Esophagus muscularis mucosa (tissue), 4 donors: ENCODE results near the gene TM7SF2. TPM values are rescaled to one million over a fixed set of nuclear protein-coding genes. Genes with fewer than 3 reads are reported as not detected.
A peak's percentile ranks its signal among the peaks of the same experiment; 100 is the strongest.
"Not testable (repeated sequence)": the region's sequence is repeated elsewhere in the genome, so short reads cannot be mapped to it uniquely, and the experiment has no call there.

Experiments
- DNase-seq: peaks from one replicate; pipeline ENCODE4 v3.0.0-alpha.2; 2017; ENCODE audit errors: extremely low spot score
- H3K27ac ChIP-seq, 4 donors: fragments of 200-600 bp; sonication (generic); replicated peaks in 1 of 4; 1 replicate in 3 of 4; 2 replicates in 1 of 4; pipeline ENCODE4 v1.5.1; 2016 to 2019; ENCODE audit warnings: mild to moderate bottlenecking in 1 of 4
- H3K27me3 ChIP-seq, 4 donors: fragments of 200-600 bp; sonication (generic); one replicate each; pipeline versions ENCODE4 v1.5.1 to v1.6.0; 2016 to 2019
- H3K36me3 ChIP-seq, 4 donors: fragments of 200-600 bp; sonication (generic); one replicate each; pipeline ENCODE4 v1.5.1; 2016 to 2019
- H3K4me1 ChIP-seq, 4 donors: fragments of 200-600 bp; sonication (generic); one replicate each; pipeline ENCODE4 v1.5.1; 2016 to 2019
- H3K4me3 ChIP-seq, 4 donors: fragments of 200-600 bp; sonication (generic); 1 replicate in 2 of 4; 2 replicates in 2 of 4; pipeline ENCODE4 v1.5.1; 2016 to 2019; ENCODE audit warnings: mild to moderate bottlenecking in 4 of 4, moderate library complexity in 1 of 4
- H3K9me3 ChIP-seq, 4 donors: fragments of 200-600 bp; sonication (generic); 1 replicate in 3 of 4; 2 replicates in 1 of 4; pipeline ENCODE4 v1.5.1; 2016 to 2019
- EP300 ChIP-seq: sonication (generic); formaldehyde crosslinking; IDR thresholded peaks from one replicate; pipeline ENCODE4 v1.6.1; 2017; ENCODE audit warnings: antibody characterized with exemption
- POLR2A ChIP-seq: fragments of 450-650 bp; IDR thresholded peaks from one replicate; pipeline ENCODE4 v1.6.1; 2017; ENCODE audit warnings: antibody characterized with exemption, moderate library complexity, mild to moderate bottlenecking, low read depth
- POLR2AphosphoS5 ChIP-seq, 2 donors: sonication (generic); formaldehyde crosslinking; IDR thresholded peaks; one replicate each; pipeline ENCODE4 v1.6.1; 2017; ENCODE audit warnings: antibody characterized with exemption in 2 of 2
- WGBS: methylation state at CpG from one replicate; pipeline ENCODE4 v1.1.5; 2018; 5-methylcytosine and 5-hydroxymethylcytosine counted together
- intact Hi-C: fragments of 100-400 bp; cut with DNase I; formaldehyde crosslinking; loops from one replicate; pipeline ENCODE4 v1.15.1; 2023
- total RNA-seq, 4 donors: library from RNA; depleted of rRNA; stranded (reverse); fragments of >200 nt; gene quantifications; one replicate each; pipeline versions ENCODE4 v1.1.0 to v1.2.1, GENCODE V29; 2016
- TF ChIP-seq, protein P1 (sequence below), 3 experiments: fragments of 200-600 bp in 2 of 3; fragments of 450-650 bp in 1 of 3; sonication (generic) in 2 of 3; IDR thresholded peaks; one replicate each; pipeline ENCODE4 v1.5.1; 2017 to 2019; ENCODE audit warnings: antibody characterized with exemption in 3 of 3, mild to moderate bottlenecking in 2 of 3, moderate library complexity in 1 of 3

TM7SF2 gene
- total RNA-seq, 4 donors from 2014 or later, result 8.8 to 17.2 (median 12.1) TPM

DNA sequence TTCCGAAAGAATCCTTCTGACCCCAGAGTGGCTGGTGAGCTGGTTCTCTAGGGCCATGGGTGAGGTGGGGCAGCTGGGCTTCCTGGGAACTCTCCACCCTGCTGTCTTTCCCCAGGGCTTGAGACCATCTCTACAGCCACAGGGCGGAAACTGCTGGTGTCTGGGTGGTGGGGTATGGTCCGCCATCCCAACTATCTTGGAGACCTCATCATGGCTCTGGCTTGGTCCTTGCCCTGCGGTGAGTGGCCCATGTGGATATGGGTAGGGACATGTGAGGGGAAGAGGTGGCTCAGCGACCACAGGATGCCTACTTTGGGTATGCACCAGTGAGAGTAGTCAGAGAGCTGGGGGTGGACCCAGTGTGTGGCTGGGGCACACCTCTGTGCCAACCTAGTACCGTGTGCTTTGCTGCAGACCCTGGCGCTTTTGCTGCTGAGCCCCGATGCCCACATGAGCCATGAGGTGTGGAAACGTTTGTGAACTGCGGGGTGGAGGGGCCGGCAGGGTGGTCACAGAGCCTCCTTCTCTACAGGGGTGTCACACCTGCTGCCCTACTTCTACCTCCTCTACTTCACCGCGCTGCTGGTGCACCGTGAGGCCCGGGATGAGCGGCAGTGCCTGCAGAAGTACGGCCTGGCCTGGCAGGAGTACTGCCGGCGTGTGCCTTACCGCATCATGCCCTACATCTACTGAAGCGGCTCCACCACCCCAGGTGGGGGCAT is 3.9 kb downstream of the TM7SF2 start:
- DNase-seq, result no peak
- Histone ChIP-seq H3K27me3 (no peaks in the 10 kb centered on the region), H3K4me1 (peaks cover 54 to 70% (median 61%) of the 10 kb centered on the region in 4 donors), H3K4me3 (no peak overlapping the region), H3K9me3 (no peaks in the 10 kb centered on the region), H3K27ac (no peak overlapping the region), H3K36me3 (peaks cover 2 to 49% (median 37%) of the 10 kb centered on the region in 4 donors)
- intact Hi-C loops, result loop anchor here (5.0 kb wide), 1 partner anchor 193 kb away; the partner anchor contains the start of gene PPP2R5B
- WGBS, result 98% methylated on average over 11 of the region's 21 CpGs
- no peak for TF ChIP-seq POLR2AphosphoS5 (IDR thresholded peaks at IDR 0.05)
- no peak for TF ChIP-seq POLR2A
- no peak for TF ChIP-seq EP300
- TF ChIP-seq, protein P1, sequence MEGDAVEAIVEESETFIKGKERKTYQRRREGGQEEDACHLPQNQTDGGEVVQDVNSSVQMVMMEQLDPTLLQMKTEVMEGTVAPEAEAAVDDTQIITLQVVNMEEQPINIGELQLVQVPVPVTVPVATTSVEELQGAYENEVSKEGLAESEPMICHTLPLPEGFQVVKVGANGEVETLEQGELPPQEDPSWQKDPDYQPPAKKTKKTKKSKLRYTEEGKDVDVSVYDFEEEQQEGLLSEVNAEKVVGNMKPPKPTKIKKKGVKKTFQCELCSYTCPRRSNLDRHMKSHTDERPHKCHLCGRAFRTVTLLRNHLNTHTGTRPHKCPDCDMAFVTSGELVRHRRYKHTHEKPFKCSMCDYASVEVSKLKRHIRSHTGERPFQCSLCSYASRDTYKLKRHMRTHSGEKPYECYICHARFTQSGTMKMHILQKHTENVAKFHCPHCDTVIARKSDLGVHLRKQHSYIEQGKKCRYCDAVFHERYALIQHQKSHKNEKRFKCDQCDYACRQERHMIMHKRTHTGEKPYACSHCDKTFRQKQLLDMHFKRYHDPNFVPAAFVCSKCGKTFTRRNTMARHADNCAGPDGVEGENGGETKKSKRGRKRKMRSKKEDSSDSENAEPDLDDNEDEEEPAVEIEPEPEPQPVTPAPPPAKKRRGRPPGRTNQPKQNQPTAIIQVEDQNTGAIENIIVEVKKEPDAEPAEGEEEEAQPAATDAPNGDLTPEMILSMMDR (IDR thresholded peaks at IDR 0.05), result no peak

DNA sequence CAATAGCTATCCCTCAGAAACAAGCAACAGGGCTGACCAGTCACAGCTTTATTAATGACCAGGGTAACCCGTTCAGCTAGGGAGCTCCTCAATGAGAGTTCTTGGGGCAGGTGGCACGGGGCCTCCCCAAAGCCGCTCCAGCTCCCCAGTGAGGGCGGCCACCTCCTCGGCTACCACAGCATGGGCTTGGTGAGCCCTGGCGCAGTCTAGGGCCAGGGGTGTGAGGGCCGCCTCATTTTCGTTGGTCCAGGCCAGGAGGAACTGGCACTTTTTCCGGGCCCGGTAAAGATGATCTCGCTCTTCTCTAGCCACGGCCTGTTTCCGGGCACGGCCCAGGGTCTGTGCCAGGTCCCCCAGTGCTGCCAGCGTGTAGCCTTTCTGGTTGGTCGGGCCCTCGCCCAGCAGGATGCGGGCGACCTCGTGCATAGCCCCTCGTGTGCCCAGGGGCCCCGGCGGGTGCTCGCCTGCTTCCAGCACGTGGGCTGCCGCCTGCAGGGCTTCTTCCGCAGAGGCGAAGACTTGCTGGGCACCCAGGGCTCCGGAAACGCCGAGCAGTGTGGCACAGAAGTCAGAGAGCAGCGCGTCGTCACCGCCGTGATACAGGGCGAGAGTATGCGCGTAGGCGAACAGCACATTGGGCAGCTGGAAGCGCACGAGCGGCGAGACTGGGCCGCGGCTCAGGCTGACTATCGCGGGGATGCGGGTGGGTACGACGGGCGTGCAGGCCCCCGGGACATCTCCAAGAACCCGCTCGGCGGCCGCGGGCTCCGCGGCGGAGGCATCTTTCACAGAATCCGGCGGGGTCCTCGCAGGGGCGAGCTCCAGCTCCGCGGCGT is 4.9 kb downstream of the TM7SF2 start:
- no peaks in the 10 kb centered on the region for H3K27me3 ChIP-seq
- H3K4me3 ChIP-seq, result peak overlapping the region; percentile 63 to 85 (median 69)
- no peak for DNase-seq
- H3K36me3 ChIP-seq, result peaks cover 5 to 56% (median 42%) of the 10 kb centered on the region in 4 donors
- 5% methylated on average over 16 of the region's 68 CpGs for WGBS
- no peaks in the 10 kb centered on the region for H3K9me3 ChIP-seq
- intact Hi-C loops, result loop anchor here (5.0 kb wide), 1 partner anchor 194 kb away; the partner anchor contains the start of gene PPP2R5B
- H3K27ac ChIP-seq, result peak overlapping the region; percentile 81 to 95 (median 87)
- TF ChIP-seq, protein P1 (IDR thresholded peaks at IDR 0.05), result no peak
- TF ChIP-seq EP300 (no peak), POLR2A (no peak)
- H3K4me1 ChIP-seq, result peaks cover 54 to 70% (median 60%) of the 10 kb centered on the region in 4 donors

GRCh38 chr11:65117206-65118096 is 5.8 kb downstream of the TM7SF2 start, which contains the start of gene ZNHIT2:
TSS of gene ZNHIT2 (minus strand) at chr11:65117701. CDS start at chr11:65117653, 48 bp downstream.
- peaks cover 5 to 56% (median 42%) of the 10 kb centered on the region in 4 donors for H3K36me3 ChIP-seq
- intact Hi-C loops, result loop anchor here (5.0 kb wide), 1 partner anchor 195 kb away; the partner anchor contains the start of gene PPP2R5B
- no peak for TF ChIP-seq EP300
- TF ChIP-seq, protein P1 (IDR thresholded peaks at IDR 0.05), result peak; percentile 93 to 99 (median 96)
- TF ChIP-seq POLR2AphosphoS5 (IDR thresholded peaks at IDR 0.05), result peak; percentile 87 to 88
- DNase-seq, result peak; percentile 100
- H3K27ac ChIP-seq, result peak within 1 kb of the TSS; percentile 81 to 95 (median 87)
- H3K4me1 ChIP-seq, result peaks cover 48 to 64% (median 52%) of the 10 kb centered on the region in 4 donors
- H3K27me3 ChIP-seq, result no peaks in the 10 kb centered on the region
- 10% methylated on average over 4 of the region's 89 CpGs for WGBS
- peak within 1 kb of the TSS; percentile 63 to 85 (median 69) for H3K4me3 ChIP-seq
- H3K9me3 ChIP-seq, result no peaks in the 10 kb centered on the region

DNA sequence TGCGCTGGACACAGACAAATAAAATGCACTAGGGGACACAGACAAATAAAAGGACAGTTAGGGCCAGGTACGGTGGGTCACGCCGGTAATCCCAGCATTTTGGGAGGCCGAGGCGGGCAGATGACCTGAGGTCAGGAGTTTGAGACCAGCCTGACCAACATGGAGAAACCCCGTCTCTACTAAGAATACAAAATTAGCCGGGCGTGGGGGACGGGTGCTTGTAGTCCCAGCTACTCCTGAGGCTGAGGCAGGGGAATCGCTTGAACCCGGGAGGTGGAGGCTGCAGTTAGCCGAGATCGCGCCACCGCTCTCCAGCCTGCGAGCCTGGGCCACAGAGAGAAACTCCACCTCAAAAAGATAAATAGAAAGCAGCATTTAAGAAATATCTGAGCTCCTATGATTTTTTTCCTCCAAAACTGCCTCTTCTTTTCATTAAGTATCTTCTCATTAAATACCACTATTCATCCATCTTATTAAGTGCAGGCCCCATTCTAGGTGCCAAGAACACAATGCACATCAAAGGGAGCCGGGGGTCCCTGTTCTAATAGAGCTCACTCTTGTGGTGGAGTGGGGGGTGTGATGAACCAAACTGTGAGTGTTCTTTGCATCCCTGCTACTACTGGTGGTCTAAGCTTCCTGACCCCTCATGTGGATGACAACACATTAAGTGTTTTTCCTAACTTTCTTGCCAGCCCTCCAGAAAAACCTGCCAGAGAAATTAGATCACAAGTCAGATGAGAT is 6.6 kb downstream of the TM7SF2 start:
- Histone ChIP-seq H3K27ac (peak overlapping the region; percentile 71 to 95 (median 82)), H3K4me3 (no peak overlapping the region), H3K4me1 (peaks cover 48 to 64% (median 52%) of the 10 kb centered on the region in 4 donors), H3K9me3 (no peaks in the 10 kb centered on the region), H3K36me3 (peaks cover 5 to 56% (median 42%) of the 10 kb centered on the region in 4 donors), H3K27me3 (no peaks in the 10 kb centered on the region)
- intact Hi-C loops, result loop anchor here (5.0 kb wide), 1 partner anchor 196 kb away; the partner anchor contains the start of gene PPP2R5B
- TF ChIP-seq, protein P1 (IDR thresholded peaks at IDR 0.05), result peak in 1 of 3 experiments; percentile 1
- TF ChIP-seq POLR2AphosphoS5 (IDR thresholded peaks at IDR 0.05), result no peak
- no peak for DNase-seq
- WGBS, result 74% methylated on average over 18 of the region's 18 CpGs

DNA sequence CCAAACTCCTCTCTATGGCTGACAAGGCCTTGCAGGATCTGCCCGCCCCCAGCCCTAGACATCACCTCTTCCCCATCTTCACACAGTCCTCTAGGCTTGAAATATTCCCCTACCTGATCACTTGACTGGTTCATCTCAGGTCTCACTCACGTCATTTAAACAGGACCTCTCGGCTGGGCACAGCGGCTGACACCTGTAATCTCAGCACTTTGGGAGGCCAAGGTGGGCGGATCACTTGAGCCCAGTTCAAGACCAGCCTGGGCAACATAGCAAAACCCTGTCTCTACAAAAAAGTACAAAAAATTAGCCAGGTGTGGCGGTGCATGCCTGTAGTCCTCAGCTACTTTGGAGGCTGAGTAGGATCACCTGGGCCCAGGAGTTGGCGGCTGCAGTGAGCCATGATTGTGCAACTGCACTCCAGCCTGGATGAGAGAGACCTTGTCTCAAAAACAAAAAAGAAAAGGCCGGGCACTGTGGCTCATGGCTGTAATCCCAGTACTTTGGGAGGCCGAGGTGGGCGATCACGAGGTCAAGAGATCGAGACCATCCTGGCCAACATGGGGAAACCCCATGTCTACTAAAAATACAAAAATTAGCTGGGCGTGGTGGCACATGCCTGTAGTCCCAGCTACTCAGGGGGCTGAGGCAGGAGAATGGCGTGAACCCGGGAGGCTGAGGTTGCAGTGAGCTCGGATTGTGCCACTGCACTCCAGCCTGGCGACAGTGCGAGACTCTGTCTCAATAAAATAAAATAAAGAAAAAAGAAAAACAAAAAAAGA is 7.4 kb downstream of the TM7SF2 start:
- H3K9me3 ChIP-seq, H3K27me3 ChIP-seq, H3K4me3 ChIP-seq, DNase-seq: not testable (repeated sequence)
- 88% methylated on average over 18 of the region's 18 CpGs for WGBS
- intact Hi-C loops, result loop anchor here (5.0 kb wide), 1 partner anchor 197 kb away; the partner anchor contains the start of gene PPP2R5B
- Histone ChIP-seq H3K36me3 (peaks cover 5 to 54% (median 42%) of the 10 kb centered on the region in 4 donors), H3K4me1 (peaks cover 42 to 69% (median 55%) of the 10 kb centered on the region in 4 donors), H3K27ac (peak overlapping the region; percentile 71 to 95 (median 82))
